ENCODE results near the gene SLC30A4. TPM values are rescaled to one million over a fixed set of nuclear protein-coding genes. Genes with fewer than 3 reads are reported as not detected.

The SLC30A4 gene
- total and polyA plus RNA-seq, 2 of the 8 experiments (the other 6 are each of a cell fraction or from before 2014, with no cell fraction given), result under 0.01 to 0.07 TPM

- TF ChIP-seq, protein P1, sequence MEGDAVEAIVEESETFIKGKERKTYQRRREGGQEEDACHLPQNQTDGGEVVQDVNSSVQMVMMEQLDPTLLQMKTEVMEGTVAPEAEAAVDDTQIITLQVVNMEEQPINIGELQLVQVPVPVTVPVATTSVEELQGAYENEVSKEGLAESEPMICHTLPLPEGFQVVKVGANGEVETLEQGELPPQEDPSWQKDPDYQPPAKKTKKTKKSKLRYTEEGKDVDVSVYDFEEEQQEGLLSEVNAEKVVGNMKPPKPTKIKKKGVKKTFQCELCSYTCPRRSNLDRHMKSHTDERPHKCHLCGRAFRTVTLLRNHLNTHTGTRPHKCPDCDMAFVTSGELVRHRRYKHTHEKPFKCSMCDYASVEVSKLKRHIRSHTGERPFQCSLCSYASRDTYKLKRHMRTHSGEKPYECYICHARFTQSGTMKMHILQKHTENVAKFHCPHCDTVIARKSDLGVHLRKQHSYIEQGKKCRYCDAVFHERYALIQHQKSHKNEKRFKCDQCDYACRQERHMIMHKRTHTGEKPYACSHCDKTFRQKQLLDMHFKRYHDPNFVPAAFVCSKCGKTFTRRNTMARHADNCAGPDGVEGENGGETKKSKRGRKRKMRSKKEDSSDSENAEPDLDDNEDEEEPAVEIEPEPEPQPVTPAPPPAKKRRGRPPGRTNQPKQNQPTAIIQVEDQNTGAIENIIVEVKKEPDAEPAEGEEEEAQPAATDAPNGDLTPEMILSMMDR (IDR thresholded peaks at IDR 0.05; ENCODE audit: control extremely low read depth in 1 of 3, insufficient read depth in 1 of 3, low read depth in 1 of 3, low read length in 3 of 3), result no peak
- TF ChIP-seq HDAC6 (IDR thresholded peaks at IDR 0.05; ENCODE audit: low read depth, low read length) (no peak), TBP (IDR thresholded peaks at IDR 0.05; ENCODE audit: low read depth, low read length) (no peak), HDAC2 (IDR thresholded peaks at IDR 0.05; ENCODE audit: borderline replicate concordance in 1 of 2, low read depth in 2 of 2, low read length in 2 of 2) (no peak), CBX8 (IDR thresholded peaks at IDR 0.05; ENCODE audit: borderline replicate concordance, low read depth, low read length) (no peak), KDM1A (IDR thresholded peaks at IDR 0.05; ENCODE audit: borderline replicate concordance, low read length) (no peak)
Observed at GRCh38 chr15:45499426-45499825, 23.1 kb downstream of the SLC30A4 start (continued).

All from H1 (cell line).